Embryonic facial prominence (tissue), 1 donor: ENCODE data around the gene CCR1.
"Not testable (repeated sequence)": the region's sequence is repeated elsewhere in the genome, so short reads cannot be mapped to it uniquely, and the experiment has no call there.

ENCODE experiments used
- DNase-seq: peaks from one replicate; pipeline ENCODE4 v3.0.0-alpha.2; 2016; ENCODE audit errors: extremely low spot score

The CCR1 gene

GRCh38 chr3:46168583-46169345, 39.3 kb downstream of the CCR1 start:
- no peak for DNase-seq

- no peak for DNase-seq
Measured at GRCh38 chr3:46163556-46164041, 44.5 kb downstream of the CCR1 start.

- DNase-seq: no peak
Measured at GRCh38 chr3:46162975-46163555, 45.0 kb downstream of the CCR1 start.

- DNase-seq: not testable (repeated sequence)
Measured at GRCh38 chr3:46157685-46158084, 50.4 kb downstream of the CCR1 start.

- DNase-seq: no peak
Measured at GRCh38 chr3:46154311-46154710, 53.8 kb downstream of the CCR1 start.
